GM21423 (cell line): ENCODE results near the gene ETFA.

Experiments
- ATAC-seq: cut with Tn5 transposase; IDR thresholded peaks from one replicate; pipeline ENCODE4 v1.9.1; 2021; ENCODE audit warnings: mild to moderate bottlenecking, moderate library complexity; ENCODE audit not compliant: unreplicated experiment

Gene ETFA

DNA sequence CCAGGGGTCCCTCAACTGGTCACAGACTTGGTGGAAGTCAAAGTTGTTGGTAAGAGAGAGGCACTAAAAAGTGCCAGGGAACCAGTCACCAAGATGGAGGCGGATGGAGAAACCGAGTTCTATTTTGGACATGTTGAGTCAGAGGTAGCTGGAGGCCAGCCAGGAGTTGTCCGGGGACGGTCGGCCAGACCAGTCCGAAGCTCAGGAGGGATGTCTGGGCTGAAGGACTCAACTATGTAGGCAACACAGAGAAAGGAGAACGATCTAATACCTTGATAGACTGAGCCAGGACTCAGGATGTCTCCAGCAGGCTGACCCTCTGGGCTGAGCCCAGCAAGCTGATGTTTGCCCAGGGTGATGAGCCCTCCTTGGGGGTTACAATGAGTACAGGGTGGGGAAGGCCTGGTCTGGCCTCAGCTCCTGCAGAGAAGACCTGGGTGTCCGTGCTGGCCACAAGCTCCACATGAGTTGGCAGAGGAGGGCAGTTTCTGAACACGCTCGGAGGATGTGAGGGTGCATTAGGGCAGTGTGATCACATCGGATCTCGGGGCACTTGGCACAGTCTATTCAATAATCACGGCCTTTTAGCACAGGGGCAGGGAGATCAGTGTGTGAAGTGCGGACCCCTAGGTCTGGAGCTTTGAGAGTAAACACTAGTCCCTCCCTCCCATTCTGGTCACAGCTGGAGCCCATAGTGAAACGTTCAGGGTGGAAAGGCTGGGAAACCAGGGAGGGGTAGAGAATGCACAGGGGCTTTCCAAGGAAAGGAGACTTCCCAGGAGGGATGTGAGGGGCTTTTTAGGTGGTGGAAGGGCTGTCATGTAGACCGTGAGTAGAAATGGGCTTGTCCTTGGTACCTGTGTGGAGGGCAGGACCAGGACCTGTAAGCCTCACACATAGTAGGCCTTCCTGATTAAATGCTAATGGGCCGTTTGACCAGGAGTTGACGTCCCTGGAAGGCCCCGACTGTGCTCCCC, 111.9 kb downstream of the ETFA start:
- no peak for ATAC-seq

DNA sequence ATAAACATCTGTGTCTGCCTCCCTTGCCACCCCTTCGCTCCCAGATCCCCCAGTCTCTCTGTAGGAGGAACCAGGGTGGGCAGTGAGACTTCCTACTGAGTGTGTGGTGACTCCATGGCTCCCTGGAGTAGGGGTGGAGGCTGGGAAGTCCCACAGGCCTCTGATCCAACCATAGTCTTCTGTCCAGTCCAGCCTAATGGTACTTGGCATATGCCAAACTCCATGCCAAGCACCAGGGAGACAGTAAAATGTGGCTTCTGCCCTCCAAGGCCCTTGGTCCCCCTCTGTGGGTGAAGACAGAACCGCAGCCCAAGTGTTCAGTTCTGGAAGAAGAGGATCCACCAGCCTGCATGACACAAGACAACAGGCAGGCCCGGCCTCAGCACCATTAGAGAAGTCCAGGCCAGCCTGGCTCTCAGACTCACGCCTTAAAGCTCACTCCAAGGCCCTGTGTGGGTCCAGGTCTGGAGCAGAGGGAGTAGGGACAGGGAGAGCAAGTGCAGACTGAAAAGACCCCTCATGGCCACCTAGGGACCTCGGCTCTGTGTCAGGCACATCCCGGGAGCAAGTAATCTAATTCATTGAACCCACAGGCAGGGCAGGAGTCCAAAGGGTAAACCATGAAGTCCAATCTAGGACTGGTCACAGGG, 112.7 kb downstream of the ETFA start:
- no peak for ATAC-seq

DNA sequence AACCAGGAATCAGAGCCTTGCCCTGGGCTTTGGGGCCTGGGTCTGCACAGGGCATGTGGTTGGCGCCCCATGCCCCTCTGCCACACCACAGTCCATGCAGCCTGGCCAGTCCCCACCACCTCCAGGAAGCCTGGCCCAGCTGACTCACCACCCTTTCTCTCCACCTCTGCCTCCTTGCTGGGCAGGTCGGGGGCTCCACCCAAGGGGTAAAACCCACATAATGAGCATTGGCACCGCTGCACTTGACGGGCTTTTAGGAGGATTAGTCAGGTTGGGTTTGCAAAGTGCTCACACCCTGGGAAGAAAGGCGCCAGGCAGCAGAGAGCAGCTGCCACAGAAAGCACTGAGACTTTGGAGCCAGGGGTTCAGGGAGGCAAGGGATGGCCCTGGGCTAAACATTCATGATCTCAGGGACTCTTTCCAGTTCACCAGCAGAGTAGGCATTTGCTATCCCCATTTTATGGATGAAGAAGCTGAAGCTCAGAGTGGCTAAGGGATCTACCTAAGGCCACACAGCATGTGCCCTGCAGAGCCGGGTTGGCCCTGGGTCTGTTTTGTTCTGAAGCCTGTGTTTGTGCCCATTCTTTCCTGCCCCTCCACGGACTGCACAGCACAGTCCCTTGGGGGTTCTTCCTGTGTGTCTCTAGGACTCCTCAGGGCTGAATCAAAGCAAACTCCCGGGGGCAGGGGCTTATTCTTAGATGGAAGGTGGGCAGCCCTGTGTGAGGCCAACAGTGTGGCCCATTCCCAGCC, 113.4 kb downstream of the ETFA start:
- no peak for ATAC-seq

GRCh38 chr15:76196269-76197231, 114.7 kb downstream of the ETFA start:
- no peak for ATAC-seq

DNA sequence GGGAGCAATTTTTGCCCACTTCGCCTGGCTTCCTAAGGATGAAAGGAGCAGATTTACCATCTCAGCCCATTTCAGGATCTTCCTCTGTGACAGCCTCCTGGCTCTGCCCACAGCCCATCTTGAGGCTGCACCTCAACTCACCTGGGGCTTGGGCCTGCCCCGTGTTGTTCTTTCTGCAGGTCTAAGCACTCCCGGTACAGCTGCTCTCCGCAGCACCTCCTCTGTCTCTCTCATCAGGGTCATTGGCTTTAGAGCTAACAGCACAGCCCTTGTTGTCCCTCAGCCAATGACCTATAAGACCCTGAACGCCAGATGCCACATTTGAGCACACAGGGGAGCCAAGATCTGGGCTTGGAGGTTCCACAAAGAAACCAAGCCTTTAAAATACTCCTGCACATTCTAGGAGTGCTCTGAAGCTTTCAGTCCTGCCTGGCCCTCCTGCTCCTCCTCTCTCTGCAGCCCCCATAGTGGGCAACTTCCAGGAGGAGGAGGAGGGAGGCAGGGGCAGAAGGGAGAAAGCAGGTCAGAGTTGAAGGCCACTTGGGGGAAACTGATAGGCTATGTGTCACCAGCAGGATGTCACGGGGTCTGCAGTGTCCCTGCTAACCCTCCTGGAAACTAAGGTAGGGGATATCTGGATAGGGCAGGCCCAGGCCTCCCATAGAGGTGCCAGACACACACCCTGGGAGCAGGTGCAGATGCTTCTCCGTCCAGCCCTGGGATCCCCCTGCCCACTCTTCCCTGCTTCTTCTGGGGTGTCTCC, 115.6 kb downstream of the ETFA start:
- no peak for ATAC-seq

DNA sequence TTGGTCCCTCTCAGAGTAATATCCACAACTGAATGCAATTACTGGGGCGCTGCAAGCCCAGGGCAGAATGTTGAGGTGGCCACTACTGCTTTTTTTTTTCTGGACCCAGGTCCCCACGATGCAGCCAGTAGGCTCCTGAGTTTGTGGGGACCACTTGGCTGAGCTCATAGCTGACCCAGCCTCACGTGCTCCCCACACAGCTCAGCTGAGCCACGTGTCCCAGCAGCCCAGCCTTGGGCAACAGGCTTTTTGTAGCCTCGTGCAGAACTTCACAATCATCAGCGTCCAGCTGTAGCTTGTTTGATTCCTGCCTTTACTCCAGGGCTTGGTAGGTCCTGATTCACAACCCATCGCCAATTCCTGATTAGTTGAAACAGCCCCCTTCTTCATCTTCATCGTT, 117.3 kb downstream of the ETFA start:
- ATAC-seq: no peak

DNA sequence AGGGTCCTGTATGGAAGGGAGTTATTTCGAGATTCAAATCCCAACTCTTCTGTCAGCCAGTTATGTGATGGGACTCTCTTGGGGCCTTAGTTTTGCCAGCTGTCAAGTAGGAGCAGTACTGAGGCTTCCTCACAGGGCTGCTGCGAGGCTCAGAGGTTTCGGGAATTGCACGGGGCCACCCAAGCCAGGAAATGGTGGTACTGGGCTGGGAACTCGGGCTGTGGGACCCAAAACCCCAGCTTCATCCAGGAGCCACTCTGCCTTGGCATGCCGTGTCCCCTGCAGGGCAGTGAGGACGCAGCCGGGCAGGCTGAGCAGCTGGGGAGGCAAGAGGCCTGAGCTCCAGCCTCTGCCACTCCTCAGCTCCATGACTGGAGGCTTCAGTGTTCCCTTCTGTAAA, 118.6 kb downstream of the ETFA start:
- ATAC-seq: no peak

DNA sequence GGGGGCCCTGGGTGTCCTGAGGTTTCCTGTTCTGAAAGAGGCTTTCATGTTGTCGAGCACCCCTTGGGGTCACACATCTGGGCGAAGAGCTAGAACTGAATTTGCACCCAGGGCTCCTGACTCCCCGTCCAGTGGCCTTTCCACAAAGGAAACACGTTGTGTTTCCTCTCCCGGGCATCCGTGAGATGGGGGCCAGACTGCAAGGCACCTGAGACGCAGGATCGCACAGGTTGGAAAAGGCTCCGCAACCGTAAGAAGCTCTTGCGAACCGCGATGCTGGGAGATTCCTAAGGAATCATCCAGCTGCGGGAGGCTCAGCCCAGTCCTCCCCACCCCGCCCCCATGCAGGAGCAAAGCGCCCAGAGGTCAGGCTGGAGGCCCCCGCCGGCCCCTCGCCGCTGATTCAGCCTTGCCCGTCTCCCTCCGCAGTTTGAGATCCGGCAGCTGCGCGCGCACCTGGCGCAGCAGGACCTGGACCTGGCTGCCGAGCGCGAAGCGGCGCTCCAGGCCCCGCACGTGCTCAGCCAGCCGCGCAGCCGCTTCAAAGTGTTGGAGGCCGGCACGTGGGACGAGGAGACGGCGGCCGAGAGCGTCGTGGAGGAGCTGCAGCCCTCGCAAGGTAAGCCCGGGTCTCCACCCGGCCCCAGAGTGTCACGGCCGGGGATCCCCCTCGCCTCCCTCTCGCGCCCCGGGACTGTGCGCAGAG, 119.6 kb downstream of the ETFA start:
- ATAC-seq: no peak

GRCh38 chr15:76190751-76191538, 120.3 kb downstream of the ETFA start:
- ATAC-seq: peak; percentile 79

DNA sequence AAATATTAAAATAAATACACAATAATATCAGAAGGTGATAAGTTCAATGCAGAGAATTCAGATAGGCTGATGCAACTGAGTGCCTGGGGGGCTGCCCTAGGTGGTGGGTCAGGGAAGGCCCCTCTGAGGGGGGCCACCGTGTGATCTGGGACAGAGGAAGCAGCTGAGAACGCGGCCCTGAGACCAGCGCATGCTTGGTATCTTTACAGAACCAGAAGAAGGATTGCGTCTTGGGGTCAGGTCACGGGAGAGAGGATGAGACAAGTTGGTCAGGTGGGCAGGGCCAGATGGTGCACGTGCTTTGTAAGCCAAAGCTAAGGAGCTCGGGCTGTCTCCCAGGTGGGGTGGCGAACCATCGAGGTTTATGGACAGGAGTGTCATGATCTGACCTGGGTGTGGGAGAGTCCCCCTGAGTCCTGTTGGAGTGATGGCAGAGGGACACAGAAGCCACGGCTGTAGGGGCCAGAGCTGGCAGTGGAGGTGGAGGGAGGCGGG, 121.2 kb downstream of the ETFA start:
- no peak for ATAC-seq

DNA sequence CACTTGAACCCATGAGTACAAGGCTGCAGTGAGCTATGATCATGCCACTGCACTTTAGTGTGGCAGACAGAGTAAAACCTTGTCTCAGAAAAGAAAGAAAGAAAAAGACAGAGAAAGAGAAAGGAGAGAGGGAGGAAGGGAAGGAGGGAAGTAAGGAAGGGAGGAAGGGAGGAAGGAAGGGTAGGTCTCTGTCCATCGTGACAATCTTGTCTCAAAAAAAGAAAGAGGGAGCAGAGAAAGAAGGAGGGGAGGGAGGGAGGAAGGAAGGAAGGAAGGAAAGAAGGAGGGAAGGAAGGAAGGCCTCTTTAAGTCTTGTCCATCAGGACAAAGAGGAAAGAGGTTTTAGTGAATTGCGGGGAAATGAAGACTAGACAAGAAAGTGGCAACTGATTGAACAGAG, 122.2 kb downstream of the ETFA start:
- no peak for ATAC-seq

DNA sequence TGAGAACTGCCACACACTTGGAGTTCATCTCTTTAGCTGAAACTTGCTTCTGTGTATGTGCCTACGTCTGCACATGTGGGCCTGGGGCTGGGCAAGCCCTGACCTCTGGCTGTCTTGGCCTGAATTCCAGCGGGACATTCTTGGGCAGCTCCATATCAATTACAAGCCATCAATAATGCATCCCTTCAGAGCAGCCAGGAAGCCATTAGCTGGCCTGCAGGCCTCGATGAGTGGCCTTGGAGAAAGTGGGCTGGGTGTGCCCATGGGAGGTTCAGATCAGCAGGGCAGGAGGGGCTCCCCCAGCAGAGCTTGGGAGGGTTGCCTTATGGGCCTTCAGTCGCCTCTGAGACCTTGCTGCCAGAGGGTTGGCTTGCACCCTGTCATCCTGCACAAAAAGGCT, 124.1 kb downstream of the ETFA start:
- no peak for ATAC-seq

GRCh38 chr15:76185716-76186115, 125.6 kb downstream of the ETFA start:
- no peak for ATAC-seq

DNA sequence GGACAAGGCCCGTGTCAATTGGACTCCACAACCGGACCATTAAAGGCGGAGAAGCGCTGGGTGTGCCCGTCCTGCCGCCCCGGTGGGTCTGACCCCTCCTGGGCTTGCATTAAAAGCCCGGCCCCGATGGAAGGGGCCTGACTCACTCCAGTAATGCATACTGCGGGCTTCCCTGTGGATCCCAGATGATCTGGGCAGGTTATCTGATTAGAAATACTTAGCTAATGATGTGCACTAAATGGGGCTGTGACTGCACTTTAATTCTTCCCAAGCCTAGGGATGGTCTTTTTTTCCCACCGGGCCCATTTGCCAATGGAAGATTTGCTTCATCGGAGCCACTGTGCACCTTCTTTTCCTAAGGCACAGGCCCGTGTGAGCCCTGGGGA, 126.6 kb downstream of the ETFA start:
- ATAC-seq: no peak

DNA sequence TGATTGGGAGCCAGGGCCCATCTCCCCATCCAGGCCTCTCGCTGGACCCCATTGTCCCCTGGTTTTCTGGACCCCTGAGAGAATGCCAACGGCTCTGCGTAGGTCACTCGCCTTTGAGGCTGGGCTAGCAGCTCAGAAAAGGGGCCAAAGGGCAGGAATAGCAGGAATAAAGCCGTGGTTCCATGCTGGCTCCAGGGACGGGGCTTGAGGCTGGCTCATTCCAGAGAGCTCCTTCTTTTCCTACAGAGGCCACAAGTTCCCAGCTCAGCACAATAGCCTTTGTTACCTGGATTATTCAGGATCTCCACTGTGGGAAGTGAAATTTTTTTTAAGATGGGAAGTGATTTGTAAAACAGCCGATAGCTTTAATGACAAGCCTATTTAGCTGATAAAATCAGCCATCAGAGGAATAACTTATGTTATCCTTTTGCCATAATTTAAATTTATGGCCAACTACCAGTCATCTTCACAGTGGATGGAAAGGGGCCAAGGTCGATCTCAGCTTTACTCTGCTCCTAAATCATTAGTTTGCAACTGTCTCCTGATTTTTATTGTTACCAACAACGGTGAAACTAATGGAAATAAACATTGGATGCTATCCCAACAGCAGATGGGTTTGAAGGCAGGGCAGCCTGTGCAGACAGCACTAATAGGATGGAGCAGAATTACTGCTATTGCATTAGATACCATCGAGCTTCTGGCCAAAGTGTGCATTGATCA, 127.2 kb downstream of the ETFA start:
- no peak for ATAC-seq

DNA sequence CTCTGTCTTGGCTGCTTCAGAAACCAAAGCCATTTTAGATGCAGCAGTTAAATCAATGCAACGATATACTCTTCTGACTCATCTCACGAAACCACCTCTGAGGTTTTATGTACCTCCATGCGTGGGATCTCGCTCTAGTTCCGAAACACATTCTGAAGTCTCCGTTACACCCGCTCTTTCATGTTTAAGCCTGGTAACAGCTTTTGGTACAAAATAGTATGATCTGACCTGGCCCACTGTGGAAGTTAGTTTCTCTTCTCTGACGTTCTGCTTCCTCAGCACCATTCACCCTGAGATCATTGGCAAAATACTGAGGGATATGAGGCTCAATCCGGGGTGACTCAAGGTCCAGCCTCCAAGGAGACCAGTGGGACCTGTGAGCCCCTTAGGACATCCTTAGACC, 129.6 kb downstream of the ETFA start:
- no peak for ATAC-seq

DNA sequence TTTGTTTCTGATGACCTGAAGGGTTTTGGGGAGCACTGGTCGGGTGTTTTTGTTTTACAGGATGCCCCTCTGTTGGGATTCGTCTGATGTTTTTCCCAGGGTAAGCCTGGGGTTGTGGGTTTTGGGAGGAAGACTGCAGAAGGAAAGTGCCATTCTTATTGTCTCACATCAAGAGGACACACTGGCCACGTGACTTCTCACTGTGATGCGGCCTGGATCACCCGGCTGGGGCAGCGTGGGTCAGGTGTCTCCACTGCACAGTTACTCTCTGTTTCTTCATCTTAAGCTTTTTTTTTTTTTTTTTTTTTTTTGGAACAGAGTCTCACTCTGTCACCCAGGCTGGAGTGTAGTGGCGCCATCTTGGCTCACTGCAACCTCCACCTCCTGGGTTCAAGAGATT, 130.9 kb downstream of the ETFA start:
- ATAC-seq: no peak
